Erythroblast (primary cell): Measurements from ENCODE around the gene SP1.

Source experiments
- DNase-seq, 2 experiments: peaks; one replicate each; lab custom pipeline; 2025; lab: John Stamatoyannopoulos, UW
- GATA1 ChIP-seq: IDR thresholded peaks from 2 replicates; pipeline ENCODE4 v1.6.1; 2011; ENCODE audit warnings: low read depth, mild to moderate bottlenecking, control low read depth, low read length, moderate library complexity
- POLR2A ChIP-seq: IDR thresholded peaks from 2 replicates; pipeline ENCODE4 v1.6.1; 2011; ENCODE audit warnings: mild to moderate bottlenecking, low read length

The SP1 gene

DNA sequence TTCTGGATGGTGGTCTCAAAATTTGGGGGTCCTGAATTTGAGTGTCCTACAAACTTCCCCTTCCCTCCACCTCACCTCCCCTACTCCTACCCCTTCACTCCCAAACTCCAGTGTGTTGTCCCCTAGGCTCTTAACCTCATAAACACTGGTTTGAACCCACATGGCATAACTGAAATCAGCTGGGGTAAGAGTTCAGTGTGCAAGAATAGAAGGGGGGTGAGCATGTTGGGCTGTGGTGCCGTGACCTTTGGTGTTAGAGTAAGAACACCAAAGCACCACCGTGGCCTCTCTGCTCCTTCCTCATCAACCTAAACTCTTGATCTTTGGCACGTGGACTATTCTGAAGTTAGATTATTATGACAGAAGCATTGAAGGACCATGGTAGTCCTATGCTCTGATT lies 83.0 kb downstream of the SP1 start:
- no peak for DNase-seq

GRCh38 chr12:53463802-53464560 lies 84.0 kb downstream of the SP1 start:
- no peak for DNase-seq
- TF ChIP-seq POLR2A, result no peak
- TF ChIP-seq GATA1, result no peak

More for the DNA sequence above, 83.0 kb downstream of the SP1 start:
- TF ChIP-seq GATA1 (no peak), POLR2A (no peak)

DNA sequence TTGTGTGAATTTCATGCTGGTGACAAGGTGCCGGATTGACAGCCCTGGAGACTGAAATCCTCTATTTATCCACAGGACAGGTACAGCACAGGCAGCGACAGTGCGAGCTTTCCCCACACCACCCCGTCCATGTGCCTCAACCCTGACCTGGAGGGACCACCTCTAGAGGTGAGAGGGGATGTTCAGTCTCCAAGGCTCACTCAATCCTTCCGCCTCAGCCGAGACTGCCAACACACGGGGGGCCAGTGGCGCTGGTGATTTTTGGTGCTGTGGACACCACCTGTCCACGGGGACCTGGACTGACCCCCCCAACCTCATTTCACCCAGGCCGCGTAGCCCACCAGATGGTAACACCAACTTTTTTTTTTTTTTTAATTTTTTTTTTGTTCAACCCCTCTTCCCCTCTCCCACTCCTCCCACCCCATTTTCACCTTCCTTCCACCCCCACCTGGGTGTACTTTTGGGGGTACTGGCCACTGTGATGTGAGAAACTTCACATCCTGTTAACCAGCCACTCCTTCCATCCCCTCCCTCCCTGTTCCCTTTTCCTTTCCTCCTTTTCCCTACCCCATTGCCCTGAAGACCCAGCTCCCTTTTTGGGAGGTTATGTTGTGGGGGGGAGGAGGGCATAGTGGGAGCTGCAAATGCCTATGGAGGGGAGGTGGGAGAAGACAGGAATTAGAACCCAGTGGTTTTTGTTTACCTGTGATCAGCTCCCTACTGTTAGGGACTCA lies 84.9 kb downstream of the SP1 start:
- TF ChIP-seq POLR2A (no peak), GATA1 (no peak)
- DNase-seq, result no peak

DNA sequence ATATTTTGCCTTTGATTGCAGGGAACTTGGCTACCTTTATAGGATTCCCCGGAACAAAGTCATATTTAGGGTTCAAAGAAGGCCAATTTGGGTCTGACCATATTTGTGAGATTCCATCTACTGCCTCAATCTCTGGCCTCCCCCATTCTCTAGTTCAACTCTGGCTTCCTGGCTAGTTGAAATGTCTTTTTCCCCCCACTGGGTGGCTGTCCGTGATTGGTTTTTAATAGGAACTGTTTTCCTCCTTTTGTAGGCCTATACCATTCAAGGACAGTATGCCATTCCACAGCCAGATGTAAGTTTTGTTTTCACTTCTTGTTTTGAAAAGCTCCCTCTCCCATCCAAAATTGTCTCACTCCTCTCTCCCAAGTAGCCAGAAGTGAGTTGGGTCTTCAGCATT lies 85.7 kb downstream of the SP1 start:
- DNase-seq, result no peak
- TF ChIP-seq GATA1 (no peak), POLR2A (no peak)
